ENCODE data around the gene PTPRN2. TPM values are rescaled to one million over a fixed set of nuclear protein-coding genes. Genes with fewer than 3 reads are reported as not detected.

Gene PTPRN2
- total and polyA plus RNA-seq, 2 donors (not counting 3 experiments of a cell fraction or from before 2014, with no cell fraction given) = 0.62 to 0.88 TPM

GRCh38 chr7:157657741-157658740 lies 929.6 kb downstream of the PTPRN2 start:
- FAIRE-seq = no peak

More at GRCh38 chr7:157657741-157658740, 929.6 kb downstream of the PTPRN2 start:
- no peaks in the 10 kb centered on the region for H3K9me1 ChIP-seq (replicated peaks; ENCODE audit: control insufficient read depth, extremely low read depth, insufficient read depth, low read length)
- POLR2A ChIA-PET = no interaction called here
- dilution Hi-C loops (cut with MboI; ENCODE audit: extremely low pct_ligation_motif_present, low sequenced_read_pairs) (no loop called here), intact Hi-C loops (cut with micrococcal nuclease) (no loop called here)
- H3K36me3 ChIP-seq (ENCODE audit: control insufficient read depth in 2 of 2, extremely low read depth in 1 of 2, insufficient read depth in 2 of 2, low read length in 2 of 2) = no peaks in the 10 kb centered on the region
- BruUV-seq (replicated peaks) = no TSS peak
- no peak overlapping the region for H2AFZ ChIP-seq (ENCODE audit: low read depth, low read length)
- peaks cover 2% of the 10 kb centered on the region for H3K9me3 ChIP-seq (replicated peaks; ENCODE audit: control insufficient read depth, insufficient read depth, low read length)
- no peaks in the 10 kb centered on the region for H3K4me1 ChIP-seq (ENCODE audit: control insufficient read depth, extremely low read depth, insufficient read depth, low read length)
- no peak overlapping the region for H3K27ac ChIP-seq (ENCODE audit: insufficient read depth, low read depth, low read length)
- H3K9ac ChIP-seq (replicated peaks; ENCODE audit: extremely low read depth, insufficient read depth, low read length) = no peak overlapping the region
- no peaks in the 10 kb centered on the region for H3K27me3 ChIP-seq (ENCODE audit: control insufficient read depth in 2 of 2, insufficient read depth in 2 of 2, low read length in 2 of 2)
- no peak for DNase-seq (ENCODE audit: low read depth, low spot score)
- CTCF ChIA-PET = no interaction called here
- H4K20me1 ChIP-seq (replicated peaks; ENCODE audit: control insufficient read depth, extremely low read depth, insufficient read depth, low read length) = no peaks in the 10 kb centered on the region
- TF ChIP-seq POLR2AphosphoS5 (IDR thresholded peaks at IDR 0.05; ENCODE audit: insufficient read depth, low read depth, low read length) (no peak), GATA2 (IDR thresholded peaks at IDR 0.05; ENCODE audit: insufficient read depth, insufficient read length, low read depth, low read length) (no peak), CTCF (IDR thresholded peaks at IDR 0.05; ENCODE audit: extremely low read depth in 1 of 2, insufficient read depth in 1 of 2, low read depth in 1 of 2, low read length in 2 of 2) (no peak)
- H3K79me2 ChIP-seq (ENCODE audit: control insufficient read depth, insufficient read depth, low read length) = no peaks in the 10 kb centered on the region
- no peak overlapping the region for H3K4me3 ChIP-seq (replicated peaks in 1 of 3; ENCODE audit: insufficient read depth in 1 of 3, low read depth in 1 of 3, low read length in 3 of 3)
- no peak overlapping the region for H3K4me2 ChIP-seq (ENCODE audit: insufficient read depth, low read length)

Measured in endothelial cell of umbilical vein (primary cell).